Skeletal muscle satellite cell (primary cell): ENCODE measurements around the gene GALNT17. TPM values are rescaled to one million over a fixed set of nuclear protein-coding genes. Genes with fewer than 3 reads are reported as not detected.

ENCODE experiments used
- H3K27me3 ChIP-seq: 2 replicates; pipeline ENCODE4 v1.7.0; 2013; ENCODE audit warnings: low read length; ENCODE audit not compliant: control insufficient read depth, insufficient read depth
- H3K36me3 ChIP-seq: 2 replicates; pipeline ENCODE4 v1.7.0; 2013; ENCODE audit warnings: mild to moderate bottlenecking, control low read depth, low read length; ENCODE audit not compliant: insufficient read depth
- H3K4me1 ChIP-seq: 2 replicates; pipeline ENCODE4 v1.7.0; 2013; ENCODE audit warnings: low read length; ENCODE audit not compliant: control insufficient read depth, insufficient read depth
- H3K4me2 ChIP-seq: 2 replicates; pipeline ENCODE4 v1.7.0; 2013; ENCODE audit warnings: mild to moderate bottlenecking, low read length
- H3K4me3 ChIP-seq: 2 replicates; pipeline ENCODE4 v1.7.0; 2013; ENCODE audit warnings: low read length
- H3K9ac ChIP-seq: 2 replicates; pipeline ENCODE4 v1.7.0; 2013; ENCODE audit warnings: mild to moderate bottlenecking, low read depth, low read length, moderate library complexity
- H3K9me3 ChIP-seq: replicated peaks from 2 replicates; pipeline ENCODE4 v1.7.0; 2013; ENCODE audit warnings: mild to moderate bottlenecking, control low read depth, low read length
- total RNA-seq: library from RNA; depleted of rRNA; stranded (reverse); fragments of >200 nt; gene quantifications from 2 replicates; pipeline ENCODE4 v1.2.3, GENCODE V29; 2012; rRNA removed

Gene GALNT17
- total RNA-seq, result 0.44 TPM in 1 of 2 replicates, not detected in the other

GRCh38 chr7:71132127-71132376 is at the start of gene GALNT17:
Gene GALNT17, plus strand, starts transcription at chr7:71132144.
- Histone ChIP-seq H3K4me3 (peak within 1 kb of the TSS; percentile 47), H3K27me3 (peaks cover 8% of the 10 kb centered on the region), H3K36me3 (no peaks in the 10 kb centered on the region), H3K4me1 (no peaks in the 10 kb centered on the region), H3K4me2 (peak within 1 kb of the TSS; percentile 63), H3K9ac (no peak within 1 kb of the TSS), H3K9me3 (no peaks in the 10 kb centered on the region)

- Histone ChIP-seq H3K9ac (no peak overlapping the region), H3K4me3 (no peak overlapping the region), H3K36me3 (no peaks in the 10 kb centered on the region), H3K27me3 (no peaks in the 10 kb centered on the region), H3K4me1 (no peaks in the 10 kb centered on the region), H3K4me2 (no peak overlapping the region), H3K9me3 (peaks cover 4% of the 10 kb centered on the region)
Measured at GRCh38 chr7:71095266-71095860, 36.6 kb upstream of the GALNT17 start.

- H3K9ac ChIP-seq, result no peak overlapping the region
- no peak overlapping the region for H3K4me2 ChIP-seq
- H3K36me3 ChIP-seq, result no peaks in the 10 kb centered on the region
- H3K27me3 ChIP-seq, result no peaks in the 10 kb centered on the region
- H3K4me1 ChIP-seq, result no peaks in the 10 kb centered on the region
- no peak overlapping the region for H3K4me3 ChIP-seq
- H3K9me3 ChIP-seq, result peaks cover 4% of the 10 kb centered on the region
Measured at GRCh38 chr7:71096351-71096750, 35.6 kb upstream of the GALNT17 start.

GRCh38 chr7:71106226-71106625 is 25.7 kb upstream of the GALNT17 start:
- no peak overlapping the region for H3K4me3 ChIP-seq
- H3K4me1 ChIP-seq, result no peaks in the 10 kb centered on the region
- H3K27me3 ChIP-seq, result no peaks in the 10 kb centered on the region
- H3K9ac ChIP-seq, result no peak overlapping the region
- H3K4me2 ChIP-seq, result no peak overlapping the region
- H3K36me3 ChIP-seq, result no peaks in the 10 kb centered on the region
- H3K9me3 ChIP-seq, result no peaks in the 10 kb centered on the region

GRCh38 chr7:71112436-71112835 is 19.5 kb upstream of the GALNT17 start:
- no peak overlapping the region for H3K4me2 ChIP-seq
- H3K4me1 ChIP-seq, result no peaks in the 10 kb centered on the region
- no peaks in the 10 kb centered on the region for H3K9me3 ChIP-seq
- no peaks in the 10 kb centered on the region for H3K36me3 ChIP-seq
- H3K4me3 ChIP-seq, result no peak overlapping the region
- H3K27me3 ChIP-seq, result no peaks in the 10 kb centered on the region
- no peak overlapping the region for H3K9ac ChIP-seq

- Histone ChIP-seq H3K27me3 (no peaks in the 10 kb centered on the region), H3K4me3 (no peak overlapping the region), H3K4me1 (no peaks in the 10 kb centered on the region), H3K9ac (no peak overlapping the region), H3K36me3 (no peaks in the 10 kb centered on the region), H3K4me2 (no peak overlapping the region), H3K9me3 (no peaks in the 10 kb centered on the region)
Measured at GRCh38 chr7:71120096-71120495, 11.8 kb upstream of the GALNT17 start.

GRCh38 chr7:71129126-71129525 is 2.8 kb upstream of the GALNT17 start:
- Histone ChIP-seq H3K27me3 (peaks cover 8% of the 10 kb centered on the region), H3K9ac (no peak overlapping the region), H3K9me3 (no peaks in the 10 kb centered on the region), H3K4me3 (no peak overlapping the region), H3K4me1 (no peaks in the 10 kb centered on the region), H3K36me3 (no peaks in the 10 kb centered on the region), H3K4me2 (no peak overlapping the region)

GRCh38 chr7:71130031-71130679 is 1.8 kb upstream of the GALNT17 start:
- H3K4me2 ChIP-seq, result no peak overlapping the region
- H3K4me1 ChIP-seq, result no peaks in the 10 kb centered on the region
- H3K36me3 ChIP-seq, result no peaks in the 10 kb centered on the region
- no peak overlapping the region for H3K4me3 ChIP-seq
- H3K9ac ChIP-seq, result no peak overlapping the region
- H3K27me3 ChIP-seq, result peaks cover 8% of the 10 kb centered on the region
- no peaks in the 10 kb centered on the region for H3K9me3 ChIP-seq

- Histone ChIP-seq H3K4me1 (no peaks in the 10 kb centered on the region), H3K9ac (no peak overlapping the region), H3K9me3 (no peaks in the 10 kb centered on the region), H3K4me3 (peak overlapping the region; percentile 47), H3K27me3 (peaks cover 8% of the 10 kb centered on the region), H3K4me2 (peak overlapping the region; percentile 63), H3K36me3 (no peaks in the 10 kb centered on the region)
Measured at GRCh38 chr7:71131256-71132126, 453 bp upstream of the GALNT17 start.

GRCh38 chr7:71132377-71133231 is 660 bp downstream of the GALNT17 start:
- Histone ChIP-seq H3K4me1 (no peaks in the 10 kb centered on the region), H3K9ac (no peak overlapping the region), H3K36me3 (no peaks in the 10 kb centered on the region), H3K4me3 (no peak overlapping the region), H3K4me2 (no peak overlapping the region), H3K27me3 (peaks cover 8% of the 10 kb centered on the region), H3K9me3 (no peaks in the 10 kb centered on the region)

GRCh38 chr7:71133232-71133622 is 1.3 kb downstream of the GALNT17 start:
- H3K36me3 ChIP-seq, result no peaks in the 10 kb centered on the region
- H3K4me2 ChIP-seq, result no peak overlapping the region
- no peaks in the 10 kb centered on the region for H3K9me3 ChIP-seq
- no peak overlapping the region for H3K9ac ChIP-seq
- no peaks in the 10 kb centered on the region for H3K4me1 ChIP-seq
- H3K27me3 ChIP-seq, result peaks cover 8% of the 10 kb centered on the region
- no peak overlapping the region for H3K4me3 ChIP-seq
